ENCODE data around the gene IGFL4.

DNA sequence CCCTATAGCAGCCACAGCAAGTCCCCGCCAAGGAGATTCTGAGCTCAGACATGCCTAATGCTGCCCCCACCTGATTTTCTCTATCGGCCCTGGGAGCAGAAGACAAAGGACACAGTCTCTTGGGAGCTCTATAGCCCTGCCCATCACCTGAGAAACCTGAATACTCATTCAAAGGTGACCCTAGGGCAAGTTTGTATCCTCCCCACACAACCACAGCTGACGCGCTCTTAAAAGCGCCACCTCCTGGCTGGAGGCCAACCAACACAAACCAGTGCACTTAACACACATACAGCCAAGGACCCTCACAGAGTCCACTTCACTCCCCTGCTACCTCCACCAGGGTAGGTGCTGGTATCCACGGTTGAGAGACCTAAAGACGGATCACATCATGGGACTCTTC, 8.8 kb upstream of the IGFL4 start:
- TF ChIP-seq POLR2A (IDR thresholded peaks at IDR 0.05) (no peak), EP300 (IDR thresholded peaks at IDR 0.05; ENCODE audit: low read depth) (no peak), POLR2AphosphoS5 (IDR thresholded peaks at IDR 0.05) (no peak)
- TF ChIP-seq, protein P1, sequence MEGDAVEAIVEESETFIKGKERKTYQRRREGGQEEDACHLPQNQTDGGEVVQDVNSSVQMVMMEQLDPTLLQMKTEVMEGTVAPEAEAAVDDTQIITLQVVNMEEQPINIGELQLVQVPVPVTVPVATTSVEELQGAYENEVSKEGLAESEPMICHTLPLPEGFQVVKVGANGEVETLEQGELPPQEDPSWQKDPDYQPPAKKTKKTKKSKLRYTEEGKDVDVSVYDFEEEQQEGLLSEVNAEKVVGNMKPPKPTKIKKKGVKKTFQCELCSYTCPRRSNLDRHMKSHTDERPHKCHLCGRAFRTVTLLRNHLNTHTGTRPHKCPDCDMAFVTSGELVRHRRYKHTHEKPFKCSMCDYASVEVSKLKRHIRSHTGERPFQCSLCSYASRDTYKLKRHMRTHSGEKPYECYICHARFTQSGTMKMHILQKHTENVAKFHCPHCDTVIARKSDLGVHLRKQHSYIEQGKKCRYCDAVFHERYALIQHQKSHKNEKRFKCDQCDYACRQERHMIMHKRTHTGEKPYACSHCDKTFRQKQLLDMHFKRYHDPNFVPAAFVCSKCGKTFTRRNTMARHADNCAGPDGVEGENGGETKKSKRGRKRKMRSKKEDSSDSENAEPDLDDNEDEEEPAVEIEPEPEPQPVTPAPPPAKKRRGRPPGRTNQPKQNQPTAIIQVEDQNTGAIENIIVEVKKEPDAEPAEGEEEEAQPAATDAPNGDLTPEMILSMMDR (IDR thresholded peaks at IDR 0.05), result no peak

Data from transverse colon (tissue), 4 donors.